ENCODE results near the gene JARID2. TPM values are rescaled to one million over a fixed set of nuclear protein-coding genes. Genes with fewer than 3 reads are reported as not detected.

Gene JARID2
- total RNA-seq, 2 donors from 2014 or later = 9.1 to 10.7 TPM

DNA sequence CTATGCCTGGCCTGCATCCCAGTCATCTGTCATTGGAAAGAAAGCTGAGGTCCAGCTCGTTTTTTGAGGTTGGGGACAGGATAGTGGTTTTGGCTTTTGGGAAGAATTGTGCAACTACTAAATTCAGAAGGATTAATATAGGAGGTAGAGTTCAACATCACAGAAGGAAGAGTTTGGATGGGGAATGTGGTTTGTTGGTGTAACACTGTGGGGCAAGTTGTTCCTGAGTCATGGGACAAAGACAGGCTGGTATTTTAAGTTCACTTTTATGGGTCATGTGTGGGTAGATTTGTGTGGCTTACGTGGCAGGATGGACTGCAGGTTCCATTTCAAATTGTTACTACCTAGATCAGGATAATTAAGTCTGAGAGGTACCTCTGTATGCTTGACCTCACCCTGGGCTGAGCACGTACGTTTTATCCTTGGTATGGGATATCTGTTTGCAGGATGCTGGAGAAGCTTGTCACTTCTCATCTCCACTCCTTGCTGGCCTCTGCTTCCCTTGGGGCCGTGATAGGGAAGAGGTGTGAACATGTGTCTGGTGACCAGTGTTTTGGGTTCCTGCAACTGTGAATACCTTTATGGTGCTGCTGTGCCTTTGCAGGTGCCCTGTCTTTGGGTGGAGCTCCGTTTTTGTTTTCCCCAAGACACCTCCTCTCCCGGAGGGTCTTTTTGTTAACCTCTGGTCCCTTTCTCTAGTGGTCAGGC is 177.6 kb downstream of the JARID2 start:
- Histone ChIP-seq H3K4me1 (no peaks in the 10 kb centered on the region), H3K27ac (no peak overlapping the region), H3K4me3 (no peak overlapping the region), H3K9me3 (no peaks in the 10 kb centered on the region), H3K36me3 (no peaks in the 10 kb centered on the region), H3K9ac (ENCODE audit: low read depth in 2 of 2, low read length in 2 of 2) (no peak overlapping the region), H3K27me3 (no peaks in the 10 kb centered on the region)
- DNase-seq = no peak
- intact Hi-C loops (cut with DNase I) = no loop called here
- TF ChIP-seq CTCF (IDR thresholded peaks at IDR 0.05) = no peak

GRCh38 chr6:15425947-15426346 is 180.1 kb downstream of the JARID2 start:
- no peak for TF ChIP-seq CTCF (IDR thresholded peaks at IDR 0.05)
- Histone ChIP-seq H3K9me3 (no peaks in the 10 kb centered on the region), H3K9ac (ENCODE audit: low read depth in 2 of 2, low read length in 2 of 2) (no peak overlapping the region), H3K4me3 (no peak overlapping the region), H3K27me3 (no peaks in the 10 kb centered on the region), H3K4me1 (no peaks in the 10 kb centered on the region), H3K27ac (no peak overlapping the region), H3K36me3 (no peaks in the 10 kb centered on the region)
- intact Hi-C loops (cut with DNase I) = no loop called here
- DNase-seq = no peak

GRCh38 chr6:15426395-15426794 is 180.5 kb downstream of the JARID2 start:
- no peak overlapping the region for H3K27ac ChIP-seq
- intact Hi-C loops (cut with DNase I) = no loop called here
- no peaks in the 10 kb centered on the region for H3K27me3 ChIP-seq
- no peaks in the 10 kb centered on the region for H3K4me1 ChIP-seq
- no peak overlapping the region for H3K4me3 ChIP-seq
- no peaks in the 10 kb centered on the region for H3K9me3 ChIP-seq
- DNase-seq = no peak
- no peak for TF ChIP-seq CTCF (IDR thresholded peaks at IDR 0.05)
- no peak overlapping the region for H3K9ac ChIP-seq (ENCODE audit: low read depth in 2 of 2, low read length in 2 of 2)
- no peaks in the 10 kb centered on the region for H3K36me3 ChIP-seq

DNA sequence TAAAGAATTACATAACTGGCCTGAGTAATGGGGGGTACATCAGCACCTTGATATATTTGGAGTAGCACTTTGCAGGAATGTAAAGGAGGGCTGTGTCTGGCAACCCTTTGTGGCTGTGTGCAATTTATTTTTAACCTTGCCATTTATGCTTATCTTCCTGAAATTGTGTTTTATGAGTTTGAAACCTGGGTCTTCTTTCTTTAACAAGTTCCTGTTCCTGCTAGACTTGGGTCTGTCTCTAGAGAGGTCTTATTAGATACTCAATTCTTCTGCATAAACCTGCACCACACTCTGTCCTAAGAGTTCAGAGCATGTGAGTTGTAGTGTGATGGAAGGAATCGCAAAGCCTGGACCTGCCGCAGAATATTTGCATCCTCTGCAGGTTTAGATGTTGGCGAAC is 181.0 kb downstream of the JARID2 start:
- H3K9me3 ChIP-seq = no peaks in the 10 kb centered on the region
- TF ChIP-seq CTCF (IDR thresholded peaks at IDR 0.05) = no peak
- H3K4me3 ChIP-seq = no peak overlapping the region
- no peaks in the 10 kb centered on the region for H3K4me1 ChIP-seq
- H3K27ac ChIP-seq = no peak overlapping the region
- intact Hi-C loops (cut with DNase I) = no loop called here
- H3K27me3 ChIP-seq = no peaks in the 10 kb centered on the region
- no peak overlapping the region for H3K9ac ChIP-seq (ENCODE audit: low read depth in 2 of 2, low read length in 2 of 2)
- no peaks in the 10 kb centered on the region for H3K36me3 ChIP-seq
- no peak for DNase-seq

DNA sequence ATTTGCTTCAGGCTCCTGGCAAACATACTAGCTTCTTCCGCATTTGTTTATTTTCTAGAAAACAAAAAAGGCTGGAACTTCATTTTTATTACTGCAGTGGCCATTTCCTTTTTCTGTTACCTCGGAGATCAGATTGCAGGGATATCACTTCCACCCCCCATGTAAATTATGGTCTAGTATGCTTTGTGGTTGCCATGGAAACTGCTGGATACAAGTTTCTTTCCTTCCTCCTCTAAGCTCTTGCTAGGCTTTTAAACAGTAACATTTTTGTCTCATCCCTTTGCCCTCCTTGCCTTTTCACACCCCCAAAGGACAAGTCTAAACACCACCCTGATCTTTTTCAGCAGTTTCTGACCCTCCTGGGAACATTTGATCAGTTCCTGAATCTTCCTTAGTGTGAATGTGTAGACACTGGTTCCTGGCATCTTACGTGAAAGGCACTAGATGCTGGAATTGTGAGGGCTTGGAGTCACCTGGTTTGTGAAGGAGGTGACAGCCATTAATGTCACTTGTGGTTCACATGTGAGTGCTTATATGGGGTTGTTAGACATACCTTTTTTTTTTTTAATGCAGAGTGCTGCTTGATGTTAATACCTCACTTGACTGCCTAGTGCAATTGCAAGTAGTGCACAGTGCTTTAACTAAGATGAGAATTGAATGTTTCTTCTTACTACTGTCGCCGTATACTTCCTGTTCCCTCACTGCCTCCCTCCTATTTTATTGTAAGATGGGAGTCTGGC is 181.6 kb downstream of the JARID2 start:
- Histone ChIP-seq H3K4me1 (no peaks in the 10 kb centered on the region), H3K27ac (no peak overlapping the region)
- intact Hi-C loops (cut with DNase I) = no loop called here

More for the DNA sequence above, 181.6 kb downstream of the JARID2 start:
- H3K4me3 ChIP-seq = no peak overlapping the region
- no peak for DNase-seq
- H3K9ac ChIP-seq (ENCODE audit: low read depth in 2 of 2, low read length in 2 of 2) = no peak overlapping the region
- no peak for TF ChIP-seq CTCF (IDR thresholded peaks at IDR 0.05)
- no peaks in the 10 kb centered on the region for H3K9me3 ChIP-seq
- no peaks in the 10 kb centered on the region for H3K27me3 ChIP-seq
- no peaks in the 10 kb centered on the region for H3K36me3 ChIP-seq

Measured in colonic mucosa (tissue), 4 donors.